LNCaP clone FGC (cell line): ENCODE measurements around the gene LTBP2.

ENCODE experiments used
- DNase-seq: peaks from one replicate; pipeline ENCODE4 v3.0.0-alpha.2; 2011; ENCODE audit warnings: low read depth
- H3K4me3 ChIP-seq: 2 replicates; pipeline ENCODE4 v1.5.1; 2011; ENCODE audit warnings: mild to moderate bottlenecking, low read depth, low read length, control low read depth
- TF ChIP-seq, protein P1 (sequence below): IDR thresholded peaks from 2 replicates; pipeline ENCODE4 v1.5.1; 2012; ENCODE audit warnings: mild to moderate bottlenecking; ENCODE audit not compliant: control insufficient read depth, insufficient read depth; ENCODE audit errors: extremely low read depth

The LTBP2 gene

DNA sequence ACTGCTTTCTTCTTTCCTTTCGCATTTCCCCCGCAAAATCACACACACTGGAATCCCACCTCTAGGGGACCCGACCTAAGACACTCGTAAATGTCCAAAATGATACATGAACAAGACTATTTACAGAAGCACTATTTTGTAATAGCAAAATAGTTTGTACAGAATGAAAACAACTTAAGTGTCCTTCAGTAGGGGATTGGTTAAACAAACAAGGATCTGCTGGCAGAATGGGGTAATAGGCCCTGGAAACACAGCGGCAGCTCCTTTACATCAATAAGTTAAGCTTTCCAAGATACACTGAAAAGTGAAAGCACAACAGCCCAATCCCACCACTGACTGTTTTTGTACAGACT lies 48.8 kb downstream of the LTBP2 start:
- TF ChIP-seq, protein P1, sequence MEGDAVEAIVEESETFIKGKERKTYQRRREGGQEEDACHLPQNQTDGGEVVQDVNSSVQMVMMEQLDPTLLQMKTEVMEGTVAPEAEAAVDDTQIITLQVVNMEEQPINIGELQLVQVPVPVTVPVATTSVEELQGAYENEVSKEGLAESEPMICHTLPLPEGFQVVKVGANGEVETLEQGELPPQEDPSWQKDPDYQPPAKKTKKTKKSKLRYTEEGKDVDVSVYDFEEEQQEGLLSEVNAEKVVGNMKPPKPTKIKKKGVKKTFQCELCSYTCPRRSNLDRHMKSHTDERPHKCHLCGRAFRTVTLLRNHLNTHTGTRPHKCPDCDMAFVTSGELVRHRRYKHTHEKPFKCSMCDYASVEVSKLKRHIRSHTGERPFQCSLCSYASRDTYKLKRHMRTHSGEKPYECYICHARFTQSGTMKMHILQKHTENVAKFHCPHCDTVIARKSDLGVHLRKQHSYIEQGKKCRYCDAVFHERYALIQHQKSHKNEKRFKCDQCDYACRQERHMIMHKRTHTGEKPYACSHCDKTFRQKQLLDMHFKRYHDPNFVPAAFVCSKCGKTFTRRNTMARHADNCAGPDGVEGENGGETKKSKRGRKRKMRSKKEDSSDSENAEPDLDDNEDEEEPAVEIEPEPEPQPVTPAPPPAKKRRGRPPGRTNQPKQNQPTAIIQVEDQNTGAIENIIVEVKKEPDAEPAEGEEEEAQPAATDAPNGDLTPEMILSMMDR: no peak
- no peak overlapping the region for H3K4me3 ChIP-seq

DNA sequence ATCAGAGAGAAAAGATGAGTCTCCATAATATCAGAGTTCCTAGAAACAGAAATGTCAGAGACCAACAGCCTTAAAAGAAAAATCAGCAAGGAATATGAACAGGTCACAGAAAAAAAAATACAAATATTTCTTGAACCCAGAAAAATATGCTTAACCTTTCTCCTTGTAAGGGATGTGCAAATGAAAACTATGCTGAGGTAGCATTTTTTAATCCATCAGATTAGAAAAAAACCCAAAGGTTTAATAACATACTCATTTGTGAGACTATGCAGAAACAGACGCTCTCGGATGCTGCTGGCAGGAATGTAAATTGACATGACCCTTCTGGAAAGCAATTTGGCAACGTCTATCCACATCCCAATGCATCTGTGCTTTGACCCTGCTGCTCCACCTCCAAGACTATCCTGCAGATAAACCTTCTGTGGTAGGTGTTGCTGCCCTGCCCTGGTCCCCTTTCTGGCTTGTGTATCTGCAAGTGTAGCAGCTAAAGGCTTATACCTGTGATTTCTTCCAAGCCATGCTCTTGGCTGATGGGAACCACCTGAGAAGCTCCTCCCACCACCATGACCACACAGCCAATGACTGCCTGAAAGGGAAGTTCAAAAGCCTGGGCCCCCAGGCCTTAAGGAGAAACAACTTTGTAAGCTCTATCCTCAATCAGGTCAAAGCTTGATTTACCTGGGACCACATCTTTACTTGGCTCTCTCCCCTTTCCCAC lies 49.4 kb downstream of the LTBP2 start:
- DNase-seq: no peak
- H3K4me3 ChIP-seq: no peak overlapping the region
- TF ChIP-seq, protein P1: no peak

More for the DNA sequence above, 48.8 kb downstream of the LTBP2 start:
- DNase-seq: no peak

DNA sequence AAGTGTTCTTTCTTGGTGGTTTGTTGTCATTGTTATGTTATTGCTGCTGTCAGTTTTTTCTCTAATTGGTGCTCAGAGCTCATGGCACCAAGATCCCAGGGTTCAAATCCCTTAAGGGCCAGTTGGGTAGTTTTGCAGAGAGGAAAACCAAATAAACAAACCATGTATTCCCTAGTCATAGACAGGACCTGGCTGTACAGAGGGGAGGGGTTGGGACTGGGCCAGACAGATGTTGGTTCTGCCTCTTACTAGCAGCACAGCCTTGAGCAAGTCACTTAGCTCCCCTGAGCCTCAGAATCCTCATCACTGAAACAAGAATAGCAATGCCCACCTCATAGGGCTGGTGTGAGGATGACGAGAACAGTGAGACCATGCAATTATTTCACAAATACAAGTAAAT lies 53.4 kb downstream of the LTBP2 start:
- TF ChIP-seq, protein P1: no peak
- H3K4me3 ChIP-seq: no peak overlapping the region
- no peak for DNase-seq

DNA sequence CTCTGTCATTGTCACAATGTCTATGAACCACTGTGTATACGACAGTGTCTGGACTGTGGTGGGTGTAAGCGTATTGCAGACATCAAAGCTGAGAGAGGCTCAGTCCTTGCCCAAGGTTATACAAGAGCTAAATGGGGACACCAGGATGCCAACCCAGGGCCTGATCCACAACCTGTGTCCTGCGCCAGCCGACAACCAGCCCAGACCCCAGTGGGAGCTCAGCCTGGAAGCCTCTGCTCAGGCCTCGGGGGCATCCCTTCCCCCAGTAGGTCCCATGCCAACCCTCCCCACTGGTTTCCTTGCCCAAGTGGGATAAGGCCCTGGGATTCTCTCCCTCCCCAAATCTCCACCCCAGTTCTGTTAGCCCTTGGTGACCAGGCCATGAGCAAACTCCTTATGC lies 54.3 kb downstream of the LTBP2 start:
- DNase-seq: no peak
- no peak overlapping the region for H3K4me3 ChIP-seq

DNA sequence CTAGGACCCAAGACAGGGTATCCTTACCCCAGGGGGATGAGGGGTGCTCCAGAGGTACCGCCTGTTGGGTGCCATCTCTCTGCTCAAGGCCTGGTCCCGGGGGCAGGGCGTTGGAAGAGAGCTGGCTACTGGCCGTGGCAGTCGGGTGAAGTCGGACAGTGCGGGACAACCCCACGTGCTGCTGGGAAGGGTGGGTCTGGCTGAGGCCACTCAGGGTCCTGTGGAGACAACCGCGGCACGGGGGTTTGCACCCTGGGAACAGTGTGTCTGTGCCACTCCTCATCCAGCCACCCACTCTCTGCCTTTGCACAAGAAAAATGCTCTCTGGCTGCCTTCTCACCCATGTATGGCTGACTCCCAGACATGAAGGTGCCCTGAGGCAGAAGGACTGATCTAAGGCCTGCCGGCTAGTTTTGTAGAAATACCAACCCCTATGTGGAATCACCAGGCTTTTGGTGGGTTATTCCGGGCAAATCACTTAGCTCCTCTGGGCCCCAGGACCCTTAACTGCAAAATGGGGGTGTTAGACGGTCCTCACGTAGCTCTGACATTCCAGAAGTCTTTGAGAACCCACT lies 56.5 kb downstream of the LTBP2 start:
- DNase-seq: no peak
- TF ChIP-seq, protein P1: no peak
- H3K4me3 ChIP-seq: no peak overlapping the region

More for the DNA sequence above, 54.3 kb downstream of the LTBP2 start:
- TF ChIP-seq, protein P1: no peak

DNA sequence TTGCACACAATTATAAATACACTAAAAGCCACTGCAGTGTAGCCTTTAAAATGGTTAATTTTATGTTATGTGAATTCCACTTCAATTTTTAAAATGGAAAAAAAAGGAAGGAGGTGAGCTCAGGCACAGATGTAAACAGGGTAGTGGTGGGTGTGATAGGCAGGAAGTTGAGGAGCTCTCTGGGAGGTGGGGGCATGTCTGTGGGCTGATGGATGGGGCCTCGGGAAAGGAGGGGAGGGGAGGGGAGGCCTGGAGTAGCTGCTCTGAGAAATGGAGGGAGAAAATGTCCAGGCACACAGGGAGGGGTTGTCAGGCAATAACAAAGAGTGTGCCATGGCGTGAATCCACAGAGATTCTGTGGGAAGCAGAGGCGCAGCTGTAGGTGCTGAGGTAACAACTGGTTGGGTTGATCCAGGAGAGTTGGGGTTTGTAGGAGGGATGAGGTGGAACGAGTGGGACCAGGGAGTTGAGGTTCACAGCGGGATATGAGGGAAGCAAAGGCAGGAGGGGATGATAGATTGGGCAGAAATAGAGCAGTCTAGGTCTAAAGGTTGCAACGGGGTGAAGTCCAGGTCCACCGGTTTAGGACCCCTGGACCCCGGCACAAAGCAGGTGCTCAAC lies 57.2 kb downstream of the LTBP2 start:
- DNase-seq: no peak
- TF ChIP-seq, protein P1: no peak
- H3K4me3 ChIP-seq: no peak overlapping the region

DNA sequence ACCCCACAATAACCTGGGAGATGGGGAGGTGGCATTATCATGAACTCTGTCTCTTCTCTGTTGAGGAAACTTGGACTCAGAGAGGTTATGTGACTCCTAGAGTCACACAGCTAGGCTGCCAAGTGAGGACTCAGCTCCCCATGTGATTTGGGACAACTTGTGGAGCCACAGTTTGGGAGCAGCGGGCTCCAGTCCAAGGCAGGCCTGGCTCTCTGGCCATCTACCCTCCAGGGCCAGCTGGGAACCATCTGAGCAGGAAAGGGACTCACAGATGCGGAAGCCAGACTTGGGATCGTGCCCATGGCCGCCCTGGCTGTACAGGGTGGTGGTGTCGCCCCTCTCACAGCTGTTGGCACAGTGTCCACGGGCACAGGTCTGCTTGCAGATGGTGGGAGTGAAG lies 59.4 kb downstream of the LTBP2 start:
- TF ChIP-seq, protein P1: no peak
- H3K4me3 ChIP-seq: no peak overlapping the region
- DNase-seq: no peak
